Testis (tissue), 3 donors: ENCODE measurements around the gene SCGB3A1. TPM values are rescaled to one million over a fixed set of nuclear protein-coding genes. Genes with fewer than 3 reads are reported as not detected.

Source experiments
- DNase-seq: peaks from one replicate; pipeline ENCODE4 v3.0.0-alpha.2; 2019
- H3K27ac ChIP-seq, 2 donors: fragments of 200-600 bp; sonication (generic); one replicate each; pipeline ENCODE4 v1.5.1; 2019
- H3K27me3 ChIP-seq: fragments of 200-600 bp; sonication (generic); one replicate; pipeline ENCODE4 v1.5.1; 2019
- H3K36me3 ChIP-seq: fragments of 200-600 bp; sonication (generic); one replicate; pipeline ENCODE4 v1.5.1; 2017; ENCODE audit warnings: low read depth; ENCODE audit errors: missing control alignments
- H3K4me1 ChIP-seq: fragments of 200-600 bp; sonication (generic); one replicate; pipeline ENCODE4 v1.5.1; 2019
- H3K4me3 ChIP-seq, 2 donors: fragments of 200-600 bp; sonication (generic); one replicate each; pipeline ENCODE4 v1.5.1; 2017 to 2019
- H3K9me3 ChIP-seq: fragments of 200-600 bp; sonication (generic); one replicate; pipeline ENCODE4 v1.5.1; 2017
- POLR2A ChIP-seq: fragments of 450-650 bp; IDR thresholded peaks from one replicate; pipeline ENCODE4 v1.6.1; 2017; ENCODE audit warnings: antibody characterized with exemption, mild to moderate bottlenecking, moderate library complexity
- WGBS, 2 donors: methylation state at CpG; one replicate each; pipeline ENCODE4 v1.1.5; 2018; 5-methylcytosine and 5-hydroxymethylcytosine counted together
- intact Hi-C: fragments of 100-400 bp; cut with DNase I; formaldehyde crosslinking; loops from one replicate; pipeline ENCODE4 v1.15.1; 2023; ENCODE audit warnings: low total_unique reads
- polyA plus RNA-seq: library from polyadenylated mRNA; stranded (reverse); fragments of 350-450 nt; fragmentation: Illumina TruSeq; extraction: RNeasy Lipid Tissue Mini Kit (QIAGEN cat#74804); gene quantifications from one replicate; pipeline ENCODE4 v1.2.3, GENCODE V29; 2014; ENCODE audit warnings: low read depth, low replicate concordance; ENCODE audit not compliant: insufficient read depth
- total RNA-seq, 2 donors: library from RNA; depleted of rRNA; stranded (reverse); fragments of >200 nt; gene quantifications; one replicate each; pipeline ENCODE4 v1.2.3, GENCODE V29; 2016
- TF ChIP-seq, protein P1 (sequence below), 3 experiments: fragments of 450-650 bp in 2 of 3; fragments of 200-600 bp in 1 of 3; sonication (generic) in 1 of 3; IDR thresholded peaks; one replicate each; pipeline ENCODE4 v1.5.1; 2016 to 2019; ENCODE audit warnings: antibody characterized with exemption in 3 of 3, mild to moderate bottlenecking in 2 of 3, moderate library complexity in 1 of 3

Gene SCGB3A1
- total and polyA plus RNA-seq, 3 donors from 2014 or later: 0.82 to 15.7 (median 9.8) TPM

DNA sequence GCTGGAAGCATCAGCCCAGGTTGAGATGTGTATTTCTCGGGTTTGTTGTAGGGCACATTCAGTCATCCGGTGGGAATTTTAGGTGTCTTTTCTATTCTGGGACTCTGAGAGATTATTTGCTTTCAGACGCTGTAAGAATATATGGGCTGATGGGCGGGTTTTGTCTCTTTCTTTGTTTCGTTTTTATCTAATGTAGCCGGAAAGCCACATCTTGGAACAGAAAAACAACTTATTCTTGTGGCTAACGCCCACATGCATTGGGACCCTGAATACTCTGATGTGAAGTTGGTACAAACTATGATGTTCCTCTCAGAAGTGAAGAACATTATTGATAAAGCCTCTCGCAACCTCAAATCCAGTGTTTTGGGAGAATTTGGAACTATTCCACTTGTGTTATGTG is 22.4 kb downstream of the SCGB3A1 start:
- Histone ChIP-seq H3K9me3 (no peaks in the 10 kb centered on the region), H3K27me3 (no peaks in the 10 kb centered on the region), H3K36me3 (no peaks in the 10 kb centered on the region), H3K27ac (peak overlapping the region in 1 of 2 donors; percentile 31), H3K4me3 (no peak overlapping the region), H3K4me1 (no peaks in the 10 kb centered on the region)
- no peak for DNase-seq
- intact Hi-C loops: no loop called here
- TF ChIP-seq, protein P1, sequence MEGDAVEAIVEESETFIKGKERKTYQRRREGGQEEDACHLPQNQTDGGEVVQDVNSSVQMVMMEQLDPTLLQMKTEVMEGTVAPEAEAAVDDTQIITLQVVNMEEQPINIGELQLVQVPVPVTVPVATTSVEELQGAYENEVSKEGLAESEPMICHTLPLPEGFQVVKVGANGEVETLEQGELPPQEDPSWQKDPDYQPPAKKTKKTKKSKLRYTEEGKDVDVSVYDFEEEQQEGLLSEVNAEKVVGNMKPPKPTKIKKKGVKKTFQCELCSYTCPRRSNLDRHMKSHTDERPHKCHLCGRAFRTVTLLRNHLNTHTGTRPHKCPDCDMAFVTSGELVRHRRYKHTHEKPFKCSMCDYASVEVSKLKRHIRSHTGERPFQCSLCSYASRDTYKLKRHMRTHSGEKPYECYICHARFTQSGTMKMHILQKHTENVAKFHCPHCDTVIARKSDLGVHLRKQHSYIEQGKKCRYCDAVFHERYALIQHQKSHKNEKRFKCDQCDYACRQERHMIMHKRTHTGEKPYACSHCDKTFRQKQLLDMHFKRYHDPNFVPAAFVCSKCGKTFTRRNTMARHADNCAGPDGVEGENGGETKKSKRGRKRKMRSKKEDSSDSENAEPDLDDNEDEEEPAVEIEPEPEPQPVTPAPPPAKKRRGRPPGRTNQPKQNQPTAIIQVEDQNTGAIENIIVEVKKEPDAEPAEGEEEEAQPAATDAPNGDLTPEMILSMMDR (IDR thresholded peaks at IDR 0.05): no peak
- TF ChIP-seq POLR2A: no peak
- 51 to 73% methylated on average over 8 of the region's 8 CpGs for WGBS, 2 donors

DNA sequence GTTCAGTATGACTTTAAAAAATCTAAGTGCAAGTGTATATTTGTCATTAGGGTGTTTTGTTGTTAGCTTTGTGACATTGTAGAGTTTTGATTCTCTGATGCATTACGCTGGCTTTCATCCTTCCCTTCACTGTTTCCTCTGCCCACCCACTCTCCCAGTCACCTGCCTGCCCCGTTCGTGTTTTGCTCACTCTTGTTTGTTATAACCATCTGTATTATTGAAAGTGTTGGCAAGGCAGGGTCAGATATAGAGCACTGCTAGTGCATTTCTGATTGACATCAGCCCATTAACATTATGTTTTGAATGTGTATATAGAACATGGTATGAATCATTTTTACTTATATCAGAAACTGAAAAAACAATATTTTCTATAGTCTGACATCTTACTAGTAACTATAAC is 27.3 kb downstream of the SCGB3A1 start:
- no peak for TF ChIP-seq POLR2A
- TF ChIP-seq, protein P1 (IDR thresholded peaks at IDR 0.05): no peak
- H3K27ac ChIP-seq: no peak overlapping the region
- intact Hi-C loops: no loop called here
- no peaks in the 10 kb centered on the region for H3K27me3 ChIP-seq
- no peaks in the 10 kb centered on the region for H3K9me3 ChIP-seq
- 62 to 68% methylated on average over 3 of the region's 3 CpGs for WGBS, 2 donors
- DNase-seq: no peak
- no peak overlapping the region for H3K4me3 ChIP-seq
- H3K4me1 ChIP-seq: no peaks in the 10 kb centered on the region
- H3K36me3 ChIP-seq: no peaks in the 10 kb centered on the region

DNA sequence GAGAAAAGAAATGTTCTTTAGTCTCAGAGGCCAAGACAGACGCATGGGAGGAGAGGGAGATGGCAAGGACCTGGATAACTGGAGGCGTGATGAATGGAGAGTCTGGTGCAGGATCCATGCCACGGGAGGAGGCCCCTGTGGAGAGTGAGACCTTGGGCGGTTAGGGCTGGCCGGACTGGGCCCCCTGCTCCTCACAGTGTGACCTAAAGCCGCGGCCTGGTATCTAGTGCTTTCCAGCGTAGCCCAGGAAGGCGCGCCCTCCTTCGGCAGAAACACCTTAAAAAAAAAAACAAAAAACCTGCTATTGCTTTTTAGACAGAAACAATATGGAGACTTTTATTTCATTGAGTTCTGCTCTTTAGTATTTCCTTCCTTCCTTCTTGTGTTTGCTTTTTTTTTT is 33.1 kb downstream of the SCGB3A1 start:
- no peak overlapping the region for H3K27ac ChIP-seq
- WGBS, 2 donors: 82 to 83% methylated on average over 11 of the region's 11 CpGs
- H3K36me3 ChIP-seq: no peaks in the 10 kb centered on the region
- no peak for DNase-seq
- no peaks in the 10 kb centered on the region for H3K27me3 ChIP-seq
- H3K9me3 ChIP-seq: no peaks in the 10 kb centered on the region
- H3K4me3 ChIP-seq: no peak overlapping the region
- no peaks in the 10 kb centered on the region for H3K4me1 ChIP-seq
- intact Hi-C loops: no loop called here
- no peak for TF ChIP-seq POLR2A
- TF ChIP-seq, protein P1 (IDR thresholded peaks at IDR 0.05): no peak

DNA sequence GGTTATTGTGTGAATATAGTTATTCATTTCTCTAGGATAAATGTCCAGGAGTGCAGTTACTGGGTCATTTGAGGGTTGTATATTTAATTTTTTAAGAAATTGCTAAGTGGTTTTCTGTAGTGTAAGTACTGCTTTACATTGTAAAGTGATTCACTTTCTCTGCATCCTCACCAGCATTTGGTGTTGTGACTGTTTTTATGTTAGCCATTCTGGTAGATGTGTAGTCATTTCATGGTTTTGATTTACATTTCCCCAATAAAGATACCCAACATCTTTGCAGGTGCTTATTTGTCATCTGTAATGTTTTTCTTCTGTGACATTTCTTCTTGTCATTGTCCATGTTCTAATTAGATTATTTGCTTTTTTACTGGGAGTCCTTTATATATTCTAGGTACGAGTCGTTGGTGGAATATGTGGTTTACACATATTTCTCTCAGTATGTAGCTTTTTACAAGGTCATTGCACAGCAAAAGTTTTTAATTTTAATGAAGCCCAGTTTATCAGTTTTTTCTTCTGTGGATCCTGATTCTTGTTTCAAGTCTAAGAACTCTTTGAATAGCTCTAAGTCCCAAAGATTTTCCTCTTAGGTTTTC is 34.0 kb downstream of the SCGB3A1 start:
- Histone ChIP-seq H3K27me3 (no peaks in the 10 kb centered on the region), H3K9me3 (no peaks in the 10 kb centered on the region), H3K4me1 (no peaks in the 10 kb centered on the region), H3K36me3 (no peaks in the 10 kb centered on the region), H3K4me3 (no peak overlapping the region), H3K27ac (no peak overlapping the region)
- 58 to 76% methylated on average over 2 of the region's 2 CpGs for WGBS, 2 donors
- no peak for TF ChIP-seq POLR2A
- TF ChIP-seq, protein P1 (IDR thresholded peaks at IDR 0.05): no peak
- intact Hi-C loops: no loop called here
- DNase-seq: no peak

DNA sequence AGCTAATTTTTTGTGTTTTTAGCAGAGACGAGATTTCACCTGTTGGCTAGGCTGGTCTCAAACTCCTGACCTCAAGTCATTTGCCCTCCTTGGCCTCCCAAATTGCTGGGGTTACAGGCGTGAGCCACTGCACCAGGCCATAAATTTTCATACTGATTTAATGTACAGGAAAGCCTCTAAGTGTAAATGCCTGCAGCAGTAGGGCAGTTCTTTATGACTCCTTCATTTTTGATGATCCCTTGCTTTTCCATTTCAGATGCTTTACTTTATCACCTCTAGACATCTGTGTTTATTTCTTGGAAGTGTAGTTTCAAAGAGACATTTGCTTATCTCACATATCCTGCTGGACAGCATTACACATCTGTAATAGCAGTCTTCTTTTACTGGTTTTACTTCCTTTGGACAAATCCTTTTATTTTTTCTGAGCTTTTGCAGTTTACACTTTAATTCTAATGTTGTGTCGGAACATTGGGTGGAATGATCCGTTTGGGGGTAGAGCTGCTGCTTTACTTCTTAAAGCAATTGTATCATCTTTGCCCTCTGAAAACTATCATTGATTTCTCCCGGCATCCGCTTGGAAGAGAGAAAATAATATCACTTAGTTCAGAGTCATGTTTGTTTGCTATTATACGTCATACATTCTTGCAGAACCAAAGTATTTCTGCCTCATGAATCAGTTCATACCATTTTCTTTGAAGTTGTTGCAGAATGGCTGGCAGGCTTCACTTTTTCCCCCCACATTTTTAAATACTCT is 36.0 kb downstream of the SCGB3A1 start:
- no peak for DNase-seq
- Histone ChIP-seq H3K27me3 (no peaks in the 10 kb centered on the region), H3K9me3 (no peaks in the 10 kb centered on the region), H3K4me1 (no peaks in the 10 kb centered on the region), H3K4me3 (no peak overlapping the region), H3K36me3 (no peaks in the 10 kb centered on the region), H3K27ac (no peak overlapping the region)
- intact Hi-C loops: no loop called here
- TF ChIP-seq POLR2A: no peak
- TF ChIP-seq, protein P1 (IDR thresholded peaks at IDR 0.05): no peak
- WGBS, 2 donors: 81 to 84% methylated on average over 7 of the region's 7 CpGs
